NCI-H1092 treated with DMSO at 0.1 percent for 48 hours (cell line): ENCODE measurements around the gene CDH23.

Experiments
- DNase-seq: peaks from one replicate; lab custom pipeline; 2025; lab: John Stamatoyannopoulos, UW

Gene CDH23

DNA sequence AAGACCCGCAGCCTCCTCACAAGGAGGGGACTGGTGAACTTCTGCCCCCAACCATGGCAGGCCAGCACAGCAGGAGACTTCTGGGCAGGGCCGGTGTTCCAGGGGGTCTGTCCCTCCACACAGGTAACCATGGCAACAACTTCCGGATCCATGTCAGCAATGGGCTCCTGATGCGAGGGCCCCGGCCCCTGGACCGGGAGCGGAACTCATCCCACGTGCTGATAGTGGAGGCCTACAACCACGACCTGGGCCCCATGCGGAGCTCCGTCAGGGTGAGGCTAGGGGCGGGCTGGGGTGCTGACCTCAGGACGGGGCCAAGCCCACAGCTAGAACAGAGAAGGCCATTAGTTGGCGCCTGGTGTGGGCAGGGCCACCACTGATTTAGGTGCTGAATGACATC lies 328.5 kb downstream of the CDH23 start:
- no peak for DNase-seq

DNA sequence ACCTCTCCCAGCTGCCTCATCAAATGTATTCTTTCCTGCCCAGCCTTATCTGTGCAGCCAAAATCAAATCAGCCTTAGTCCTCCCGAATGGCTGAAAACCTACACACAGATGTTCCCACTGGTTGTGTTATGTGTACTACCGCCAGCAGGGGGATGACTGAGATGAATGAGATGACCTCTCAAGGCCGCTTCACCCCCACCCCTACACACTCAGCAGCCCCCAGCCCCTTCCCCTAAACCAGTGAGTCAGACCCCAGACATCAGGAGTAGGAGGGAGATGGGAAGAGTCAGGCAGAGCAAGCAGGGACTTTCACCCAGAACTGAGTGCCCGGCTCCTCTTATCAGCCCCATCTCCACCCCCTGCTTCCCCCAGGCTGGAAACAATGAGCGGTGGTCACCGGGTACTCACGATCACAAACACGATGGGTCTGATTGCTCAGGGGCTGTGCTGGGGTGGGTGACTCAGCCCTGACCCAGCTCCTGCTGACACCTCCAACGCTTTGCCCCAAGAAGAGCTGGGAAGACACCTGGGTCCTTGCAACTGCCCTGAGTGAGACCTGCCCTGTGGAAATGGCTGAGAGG lies 329.4 kb downstream of the CDH23 start:
- no peak for DNase-seq

DNA sequence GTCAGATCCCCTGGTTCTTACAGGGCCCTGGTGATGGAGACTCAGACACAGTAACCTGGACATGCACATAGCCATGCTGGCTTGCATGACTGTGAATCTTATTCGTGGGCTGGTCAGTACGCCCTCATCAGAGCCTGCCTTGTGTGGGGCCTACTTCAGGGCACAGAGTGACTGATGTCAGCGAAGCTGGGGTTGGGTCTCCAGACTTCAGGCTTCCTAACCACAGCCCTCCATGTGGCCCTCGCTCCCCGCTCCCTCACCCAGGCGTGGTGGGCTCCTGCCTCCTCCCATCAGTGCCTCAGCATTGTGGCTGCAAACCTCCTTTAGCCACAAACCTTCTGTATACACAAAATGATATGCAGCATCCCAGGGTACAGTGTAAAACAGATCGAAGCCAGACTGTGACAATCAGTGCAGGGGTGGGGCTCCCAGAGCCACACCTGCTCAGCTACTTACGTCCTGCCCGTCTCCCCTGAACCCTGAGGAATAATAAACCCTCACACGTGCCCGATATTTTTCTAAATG lies 329.9 kb downstream of the CDH23 start:
- no peak for DNase-seq

DNA sequence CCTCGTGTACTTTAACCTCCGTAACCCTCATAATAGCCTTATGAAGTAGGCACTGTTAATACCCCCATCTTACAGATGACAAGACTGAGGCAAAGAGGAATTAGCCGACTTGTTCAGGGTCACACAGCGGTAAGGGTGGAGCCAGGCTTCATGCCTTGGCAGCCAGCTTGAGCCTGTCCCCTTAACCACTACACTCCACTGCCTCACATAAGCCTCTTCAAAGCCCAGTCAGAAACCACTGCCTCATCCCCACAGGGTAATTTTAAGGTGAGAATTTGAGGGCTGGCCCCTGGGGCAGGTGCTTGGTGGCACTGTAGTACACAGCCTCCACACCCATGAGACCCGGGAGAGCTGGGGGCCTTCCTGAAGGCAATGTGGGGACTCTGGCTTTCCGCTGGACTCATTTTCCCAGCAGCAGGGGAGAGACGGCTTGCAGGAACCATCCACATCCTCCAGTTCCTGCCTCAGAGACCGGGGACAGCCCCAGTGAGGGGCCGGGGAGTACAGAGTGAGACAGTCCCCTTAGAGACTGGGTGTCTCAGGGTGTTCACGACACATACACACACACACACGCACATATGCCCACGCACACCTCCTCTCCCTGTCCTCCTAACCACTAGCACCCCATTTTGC lies 330.5 kb downstream of the CDH23 start:
- DNase-seq, result no peak

DNA sequence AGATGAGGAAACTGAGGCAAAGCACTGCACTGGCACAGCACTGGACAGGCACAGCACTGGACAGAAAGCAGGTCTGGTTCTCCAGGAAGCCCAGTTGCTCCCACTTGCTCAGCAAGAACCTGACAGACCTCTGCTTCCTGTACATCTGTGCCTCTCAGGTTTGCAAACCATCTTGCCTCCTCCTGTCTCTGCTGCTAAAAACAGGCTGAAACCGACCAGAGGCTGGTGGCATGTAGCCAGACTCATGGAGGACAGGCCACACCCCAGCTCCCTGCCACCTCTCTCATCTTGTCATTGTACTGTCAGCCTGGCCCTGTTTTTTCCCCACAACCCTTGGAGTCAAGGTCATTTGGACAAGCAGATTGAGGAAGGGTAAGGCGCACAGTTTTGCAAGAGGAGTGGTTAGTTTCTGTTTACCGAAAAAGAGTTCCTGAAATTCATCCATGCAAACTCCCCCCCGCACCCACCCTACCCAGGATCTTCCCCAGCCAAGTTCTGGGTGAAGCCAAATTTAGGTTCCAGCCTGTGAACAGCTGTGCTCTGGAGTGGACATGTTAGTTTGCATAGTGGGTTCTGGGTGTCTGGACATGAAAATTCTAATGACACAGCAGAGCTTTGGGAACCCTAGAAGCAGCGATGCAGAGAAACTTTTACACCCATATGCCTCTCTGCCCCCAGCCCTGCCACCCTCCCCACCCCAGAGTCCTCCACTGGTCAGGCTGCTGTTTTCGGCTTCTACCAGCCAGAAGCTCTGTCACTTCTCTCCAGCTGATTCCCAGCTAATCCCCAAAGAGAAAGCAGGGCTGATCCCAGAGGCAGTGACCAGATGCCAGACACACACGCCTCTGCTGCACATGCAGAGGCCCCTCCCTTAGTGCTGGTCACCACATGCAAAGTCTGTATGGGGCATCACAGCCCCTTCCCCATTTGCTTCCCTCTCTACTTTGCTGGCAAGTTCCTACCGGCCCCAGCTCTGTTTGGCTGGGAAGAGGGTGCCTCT lies 331.3 kb downstream of the CDH23 start:
- no peak for DNase-seq

DNA sequence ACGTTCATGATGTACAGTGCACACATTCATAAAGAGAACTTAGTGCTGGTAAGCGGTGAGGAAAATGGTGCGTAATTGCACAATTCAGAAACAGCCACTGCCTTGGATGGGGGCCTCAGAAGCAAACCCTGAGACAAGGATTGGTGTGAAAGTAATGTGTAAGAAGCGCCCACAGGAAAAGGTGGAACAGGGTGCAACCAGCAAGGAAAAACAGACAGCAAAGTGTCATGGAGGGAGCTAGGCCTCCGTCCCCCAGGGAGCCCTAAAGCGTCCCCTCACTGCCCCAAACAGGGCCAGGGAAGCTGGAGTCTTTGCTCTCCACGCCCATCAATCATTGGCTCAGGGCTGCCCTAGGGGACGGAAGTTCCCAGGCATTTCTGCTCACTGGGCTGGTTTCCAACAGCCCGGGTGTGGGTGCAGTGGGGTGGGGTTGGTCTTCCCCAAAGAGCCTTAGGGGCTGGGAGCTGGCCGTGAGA lies 332.5 kb downstream of the CDH23 start:
- DNase-seq, result no peak

DNA sequence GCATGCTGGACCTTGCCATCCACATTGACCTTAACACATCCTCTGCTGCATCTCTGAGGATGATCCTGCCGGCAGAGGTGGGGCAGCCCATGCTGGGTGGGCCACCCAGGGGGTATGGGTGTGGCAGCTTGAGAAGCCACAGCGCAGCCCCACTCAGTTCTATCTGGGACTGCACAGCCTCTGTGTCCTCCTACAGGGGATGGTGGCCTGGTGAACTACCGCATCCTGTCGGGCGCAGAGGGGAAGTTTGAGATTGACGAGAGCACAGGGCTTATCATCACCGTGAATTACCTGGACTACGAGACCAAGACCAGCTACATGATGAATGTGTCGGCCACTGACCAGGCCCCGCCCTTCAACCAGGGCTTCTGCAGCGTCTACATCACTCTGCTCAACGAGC lies 335.1 kb downstream of the CDH23 start:
- DNase-seq, result no peak

DNA sequence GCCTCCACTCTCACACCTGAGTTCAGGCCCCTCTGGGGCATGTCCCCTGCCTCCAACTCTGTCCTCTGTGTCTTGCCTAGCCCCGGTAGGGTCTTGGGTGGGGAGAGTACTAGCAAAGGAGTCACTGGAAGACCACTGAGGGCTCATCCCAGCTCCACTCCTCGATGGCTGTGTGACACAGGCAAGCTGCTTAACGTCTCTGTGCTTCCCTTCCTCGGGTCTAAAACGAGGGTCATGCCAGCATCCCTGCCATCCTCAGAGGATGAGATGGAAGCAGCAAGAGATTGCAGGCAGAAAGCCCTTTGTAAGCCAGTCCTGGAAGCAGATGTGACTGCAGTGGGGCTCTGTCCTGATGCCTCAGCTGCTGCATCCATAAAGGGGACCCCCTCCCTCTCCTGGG lies 338.1 kb downstream of the CDH23 start:
- DNase-seq, result no peak

DNA sequence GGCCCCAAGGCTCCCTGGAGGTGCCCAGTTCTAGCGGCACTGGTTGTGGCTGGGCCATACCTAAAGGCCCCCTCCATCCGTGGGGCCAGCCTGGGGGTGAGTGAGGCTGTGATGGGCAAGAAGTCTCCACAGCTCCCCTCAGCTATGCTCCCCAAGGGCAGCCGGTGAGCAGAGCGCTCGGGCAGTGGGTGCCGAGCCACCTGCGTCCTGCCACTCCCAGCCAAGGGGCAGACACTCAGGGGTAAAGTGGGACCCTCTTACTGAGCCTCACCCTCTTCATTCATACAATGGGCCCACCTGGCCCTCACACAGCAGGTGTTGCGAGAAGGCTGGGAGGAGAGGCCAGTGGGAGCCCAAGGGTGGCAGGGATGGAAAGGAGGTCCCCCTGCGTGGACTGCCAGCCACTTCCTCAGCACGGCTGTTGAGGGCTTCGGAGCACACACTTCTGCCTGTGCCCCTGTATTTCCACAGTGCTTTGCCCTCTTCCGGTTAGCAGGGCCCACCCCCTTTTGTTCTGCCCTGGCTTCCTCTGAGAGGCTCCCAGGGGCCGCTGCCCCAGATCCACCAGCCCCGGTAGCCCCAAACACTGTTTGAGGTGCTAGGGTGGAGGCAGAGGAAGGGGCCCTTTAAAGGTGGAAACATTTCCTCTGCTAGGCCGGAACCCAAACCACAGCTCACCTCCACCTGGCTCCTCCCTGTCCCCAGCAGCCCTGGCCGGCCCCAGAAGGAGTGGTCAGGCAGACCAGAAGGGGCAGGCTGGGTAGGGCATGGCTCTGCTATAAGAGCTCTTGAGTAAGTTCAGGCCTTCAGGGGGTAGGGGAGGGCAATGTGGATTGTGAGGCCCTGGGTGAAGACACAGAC lies 339.2 kb downstream of the CDH23 start:
- DNase-seq, result no peak

DNA sequence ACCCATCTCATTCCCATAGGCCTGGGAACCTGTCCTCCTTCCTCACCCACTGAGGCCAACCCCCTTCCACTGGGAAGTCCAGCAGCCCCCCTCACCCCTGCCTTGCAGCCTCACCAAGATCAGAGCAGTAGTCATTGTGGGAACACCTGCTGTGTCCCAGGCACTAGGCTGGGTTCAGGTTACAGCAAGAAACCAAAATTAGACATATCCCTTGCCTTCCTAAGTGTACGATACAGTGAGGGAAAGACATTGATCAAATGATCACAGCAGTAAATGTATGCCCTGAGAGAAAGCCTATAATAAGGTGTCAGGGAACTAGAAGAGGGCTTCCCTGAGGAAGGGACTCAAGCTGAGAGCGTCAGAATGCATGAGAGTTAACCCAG lies 339.8 kb downstream of the CDH23 start:
- no peak for DNase-seq

DNA sequence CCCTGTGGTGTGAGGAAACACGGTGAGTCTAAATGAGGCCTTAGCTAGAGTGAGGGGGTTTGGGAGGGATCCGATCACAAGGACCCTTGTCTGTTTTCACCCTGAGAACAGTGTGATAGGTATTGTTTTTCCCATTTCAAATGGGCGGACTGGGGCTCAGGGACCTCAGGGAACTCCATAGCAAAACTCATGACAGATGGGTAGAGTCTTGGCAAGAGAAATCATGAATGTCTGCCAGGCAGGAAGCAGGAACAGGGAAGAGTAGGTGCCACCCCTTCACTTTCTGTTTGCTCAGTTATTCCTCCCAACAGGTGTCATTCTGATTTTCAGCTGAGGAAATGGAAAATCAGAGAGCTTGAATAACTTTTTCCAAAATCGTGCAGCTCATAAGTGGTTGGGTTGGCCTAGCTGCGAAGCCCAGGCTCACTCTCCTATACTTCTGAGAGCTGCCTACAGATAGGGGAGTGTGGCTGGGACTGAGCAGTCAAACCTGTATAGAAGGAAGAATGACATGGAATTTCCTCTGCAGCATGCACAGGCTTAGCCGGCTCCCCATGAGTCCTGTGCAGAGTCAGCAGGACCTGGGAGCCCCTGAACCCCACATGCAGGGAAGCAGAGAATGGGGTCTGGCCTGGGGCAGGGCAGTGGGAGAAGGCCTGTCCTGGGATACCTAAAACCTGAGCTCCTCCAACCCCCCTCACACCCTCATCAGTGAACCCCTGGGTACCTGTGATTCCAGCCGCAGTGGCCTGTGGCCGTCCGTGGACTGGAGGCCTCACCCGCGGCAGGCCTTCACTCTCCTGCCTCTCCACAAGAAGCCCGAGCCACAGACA lies 340.5 kb downstream of the CDH23 start:
- DNase-seq, result peak; percentile 22

DNA sequence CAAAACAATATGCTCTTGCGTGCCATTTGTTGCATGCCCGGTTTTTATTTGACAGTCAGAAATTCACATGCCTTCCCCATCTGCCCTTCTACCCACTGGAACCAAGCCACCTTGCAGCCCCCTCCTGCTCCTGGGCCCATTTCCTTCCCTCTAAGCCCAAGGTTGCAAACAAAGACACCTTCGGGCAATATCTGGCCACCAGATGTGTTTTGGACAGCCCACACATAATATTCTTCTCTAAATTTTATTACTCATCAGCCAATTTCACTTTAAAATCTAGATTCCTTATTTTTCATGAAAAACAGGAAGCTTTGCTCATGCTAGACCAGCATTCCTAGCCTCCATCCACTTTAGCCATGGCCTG lies 341.1 kb downstream of the CDH23 start:
- DNase-seq, result no peak

DNA sequence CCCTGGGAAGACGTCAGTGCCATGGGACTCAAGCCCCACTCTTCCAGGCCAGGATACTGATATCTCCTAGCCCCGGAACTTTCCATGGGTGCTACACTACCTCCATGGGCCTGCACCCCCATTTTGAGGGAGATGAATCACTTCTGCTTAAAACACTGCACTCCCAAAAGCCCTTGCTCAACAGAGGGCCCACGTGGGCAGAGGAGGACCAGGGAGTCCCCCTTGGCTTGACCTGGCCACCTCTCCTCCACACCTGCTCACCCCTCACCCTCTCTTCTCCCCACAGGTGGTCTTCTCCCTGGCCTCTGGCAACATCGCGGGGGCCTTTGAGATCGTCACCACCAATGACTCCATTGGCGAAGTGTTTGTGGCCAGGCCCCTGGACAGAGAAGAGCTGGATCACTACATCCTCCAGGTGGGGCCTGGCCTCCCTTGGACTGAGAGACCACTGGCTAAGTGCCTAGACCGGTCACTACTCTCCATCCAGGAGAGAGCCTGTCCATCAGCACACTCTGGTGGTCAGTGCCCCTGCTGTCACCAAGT lies 342.7 kb downstream of the CDH23 start:
- no peak for DNase-seq

DNA sequence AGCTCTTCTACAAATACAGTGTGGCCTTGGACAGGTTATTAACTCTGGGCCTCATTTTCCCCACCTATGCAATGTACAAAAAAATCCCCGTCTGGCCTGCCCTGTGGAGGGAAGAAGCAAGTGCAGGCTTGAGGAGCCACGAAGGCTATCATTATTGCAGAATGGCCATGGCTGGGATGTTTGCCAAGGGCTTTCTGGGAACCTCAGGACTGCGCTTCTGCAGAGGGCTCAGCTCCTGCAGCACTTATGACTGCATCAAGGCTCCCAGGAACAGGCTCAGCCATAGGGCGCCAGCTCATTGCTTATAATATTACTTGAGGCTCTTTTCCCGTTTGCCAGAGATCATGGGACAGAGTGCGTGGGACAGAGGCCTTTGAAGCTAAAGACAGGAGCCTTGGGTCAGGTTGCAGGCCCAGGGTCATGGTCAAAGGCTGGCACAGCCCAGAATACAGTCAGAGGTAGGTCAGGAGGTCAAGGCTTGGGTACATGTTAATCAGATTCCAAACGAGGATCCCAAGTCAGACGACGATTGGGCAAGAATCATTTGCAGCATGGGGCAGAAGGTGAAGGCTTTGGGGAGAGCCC lies 343.4 kb downstream of the CDH23 start:
- DNase-seq, result no peak

DNA sequence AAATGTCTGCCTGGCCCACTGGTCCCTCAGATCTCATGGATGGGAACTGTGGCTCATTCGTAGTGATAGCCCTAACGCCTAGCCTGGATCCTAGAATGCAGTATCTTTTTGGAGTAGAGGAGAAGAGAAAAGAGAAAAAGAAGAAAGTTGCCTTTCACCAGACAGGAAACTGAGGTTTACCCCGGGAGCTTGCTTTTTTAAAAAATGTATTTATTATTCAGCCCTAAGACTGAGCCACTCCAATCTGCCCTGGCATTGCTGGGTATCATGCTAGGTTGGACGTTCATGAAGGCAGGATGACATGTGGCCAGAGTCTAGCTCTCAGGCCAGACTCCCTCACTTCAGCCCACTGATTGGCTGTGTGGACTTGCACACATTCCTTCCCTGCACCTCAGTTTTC lies 344.3 kb downstream of the CDH23 start:
- DNase-seq, result no peak

DNA sequence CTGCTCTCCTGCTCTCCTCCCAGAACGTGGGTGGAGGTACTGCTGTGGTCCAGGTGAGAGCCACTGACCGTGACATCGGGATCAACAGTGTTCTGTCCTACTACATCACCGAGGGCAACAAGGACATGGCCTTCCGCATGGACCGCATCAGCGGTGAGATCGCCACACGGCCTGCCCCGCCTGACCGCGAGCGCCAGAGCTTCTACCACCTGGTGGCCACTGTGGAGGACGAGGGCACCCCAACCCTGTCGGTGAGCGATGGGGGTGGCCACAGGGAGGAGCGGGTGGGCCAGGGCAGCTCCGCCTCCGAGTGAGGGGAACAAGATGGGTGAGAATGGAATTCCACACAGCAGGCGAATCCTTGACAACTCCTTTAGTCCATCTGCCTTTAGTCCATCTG lies 345.0 kb downstream of the CDH23 start:
- no peak for DNase-seq

DNA sequence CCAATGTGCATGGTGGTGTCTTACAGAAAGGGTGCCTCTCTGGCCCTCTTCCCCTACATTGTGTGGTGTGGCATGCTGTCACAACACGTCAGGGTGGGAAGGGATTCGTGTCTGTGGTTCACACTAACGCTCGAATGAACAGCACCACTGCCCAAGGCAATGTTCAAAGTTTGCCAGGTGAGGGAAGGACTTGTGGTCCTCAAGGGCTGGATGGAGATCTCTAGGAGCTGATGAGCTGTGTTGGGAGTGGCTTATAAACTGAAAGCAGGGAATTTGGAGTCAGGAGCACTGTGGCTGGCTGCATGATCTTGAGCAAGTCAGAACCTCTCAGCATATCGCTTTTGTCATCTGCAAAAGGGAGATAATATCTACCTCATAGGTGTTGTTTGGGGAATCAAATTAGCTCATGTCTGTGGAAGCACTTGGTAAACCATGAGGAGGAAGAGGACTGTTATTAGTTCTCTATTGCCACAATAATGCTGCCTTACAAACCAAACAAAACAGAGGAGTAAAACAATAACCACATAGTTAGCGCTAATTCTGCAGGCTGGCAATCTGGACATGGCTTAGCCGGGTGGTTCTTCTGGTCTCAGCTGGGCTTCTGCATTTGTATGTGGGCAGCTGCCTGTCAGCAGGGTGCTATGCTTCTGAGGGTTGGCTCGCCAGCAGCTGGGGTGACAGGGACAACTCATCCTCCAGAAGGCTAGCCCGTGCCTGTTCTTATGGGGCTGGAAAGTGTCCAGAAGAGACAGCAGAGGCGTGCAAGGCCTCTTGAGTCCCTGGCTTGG lies 345.8 kb downstream of the CDH23 start:
- DNase-seq, result no peak

DNA sequence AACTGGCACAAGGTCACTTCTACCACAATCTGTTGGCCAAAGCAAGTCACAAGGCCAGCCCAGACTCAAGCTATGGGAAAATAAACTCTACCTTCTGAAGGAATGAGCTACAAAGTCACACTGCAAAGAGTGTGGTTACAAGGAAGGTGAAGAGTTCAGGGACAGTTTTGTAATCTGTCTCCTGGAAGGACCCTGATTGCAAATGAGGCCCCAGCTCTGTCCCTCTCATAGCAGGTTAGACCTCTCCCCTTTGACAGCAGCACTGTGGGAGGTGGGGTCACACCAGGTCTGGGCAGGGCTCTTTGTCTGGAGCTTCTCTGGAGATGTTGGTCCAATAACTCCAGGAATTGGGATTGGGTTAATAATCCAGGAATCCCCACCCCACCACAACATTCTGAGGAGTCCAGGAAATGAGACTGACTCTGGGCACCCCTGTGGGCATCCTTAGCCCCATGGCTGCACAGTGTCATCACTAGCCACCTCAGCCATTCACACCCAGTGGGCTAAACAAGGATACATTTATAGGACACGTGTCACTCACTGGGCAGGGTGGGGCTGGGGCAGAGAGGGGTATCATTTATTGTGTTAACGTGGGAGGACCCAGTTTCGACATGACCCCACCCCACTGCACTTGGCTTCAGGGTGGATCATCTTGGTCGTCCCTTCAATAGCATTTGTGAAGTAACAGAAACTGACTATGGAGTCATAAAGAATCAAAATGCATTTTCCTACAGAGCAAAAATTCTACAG lies 346.5 kb downstream of the CDH23 start:
- no peak for DNase-seq

DNA sequence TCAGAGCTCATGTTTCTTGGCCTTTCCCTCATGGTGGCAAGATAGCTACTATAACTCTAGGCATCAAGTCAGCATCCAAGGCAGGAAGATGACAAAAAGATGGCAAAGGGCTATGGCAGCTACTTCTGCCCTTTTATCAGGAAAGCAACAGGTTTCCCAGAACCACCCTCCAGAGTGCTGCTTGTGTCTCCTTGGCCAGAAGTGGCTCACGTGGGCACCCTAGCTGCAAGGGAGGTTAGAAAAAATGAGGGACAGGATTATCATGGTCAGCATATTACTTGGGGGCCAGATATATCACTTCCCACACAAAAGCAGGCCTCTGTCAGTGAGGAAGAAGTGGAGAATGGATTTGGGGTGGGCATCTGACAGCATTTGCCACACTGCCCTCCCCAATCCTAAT lies 347.1 kb downstream of the CDH23 start:
- DNase-seq, result no peak
